Measurements from ENCODE around the gene MTX1.

Gene MTX1

GRCh38 chr1:155255243-155256007 lies 46.9 kb downstream of the MTX1 start, which contains the start of gene ENTREP3:
Gene ENTREP3, minus strand, starts transcription at chr1:155255483. Its CDS starts 606 bp downstream, at chr1:155254877.
- DNase-seq (ENCODE audit: low read depth in 1 of 2, low spot score in 1 of 2): peak; percentile 39 to 65

GRCh38 chr1:155256058-155256852 lies 47.8 kb downstream of the MTX1 start:
- no peak for DNase-seq (ENCODE audit: low read depth in 1 of 2, low spot score in 1 of 2)

GRCh38 chr1:155260276-155260675 lies 51.8 kb downstream of the MTX1 start:
- DNase-seq (ENCODE audit: low read depth in 1 of 2, low spot score in 1 of 2): no peak

- no peak for DNase-seq (ENCODE audit: low read depth in 1 of 2, low spot score in 1 of 2)
Observed at GRCh38 chr1:155261493-155261851, 53.0 kb downstream of the MTX1 start.

GRCh38 chr1:155261852-155262673 lies 53.6 kb downstream of the MTX1 start, which contains the start of gene SCAMP3:
Gene SCAMP3, minus strand, starts transcription at chr1:155262360. Its CDS starts 209 bp downstream, at chr1:155262151.
- peak; percentile 67 to 76 for DNase-seq (ENCODE audit: low read depth in 1 of 2, low spot score in 1 of 2)

- no peak for DNase-seq (ENCODE audit: low read depth in 1 of 2, low spot score in 1 of 2)
Observed at GRCh38 chr1:155263067-155263466, 54.6 kb downstream of the MTX1 start.
